Upper lobe of left lung (tissue), 6 donors: ENCODE measurements around the gene FYN. TPM values are rescaled to one million over a fixed set of nuclear protein-coding genes. Genes with fewer than 3 reads are reported as not detected.

Experiments used
- ATAC-seq, 2 donors: fragments of 200-7000 bp; cut with Tn5 transposase; one replicate each; pipeline ENCODE4 v1.9.1; 2022; ENCODE audit warnings: mild to moderate bottlenecking in 2 of 2, moderate library complexity in 2 of 2; ENCODE audit not compliant: low FRiP score in 2 of 2
- DNase-seq, 2 donors: peaks; one replicate each; pipeline ENCODE4 v3.0.0-alpha.2; 2019 to 2020
- H3K27ac ChIP-seq, 4 donors: fragments of 200-600 bp; sonication (generic); one replicate each; pipeline ENCODE4 v1.5.1; 2016 to 2019
- H3K27me3 ChIP-seq, 4 donors: fragments of 200-600 bp; sonication (generic); one replicate each; pipeline ENCODE4 v1.5.1; 2017 to 2019
- H3K36me3 ChIP-seq, 4 donors: fragments of 200-600 bp; sonication (generic); one replicate each; pipeline ENCODE4 v1.5.1; 2016 to 2019
- H3K4me1 ChIP-seq, 4 donors: fragments of 200-600 bp; sonication (generic); one replicate each; pipeline ENCODE4 v1.5.1; 2018 to 2019
- H3K4me3 ChIP-seq, 4 donors: fragments of 200-600 bp; sonication (generic); one replicate each; pipeline ENCODE4 v1.5.1; 2017 to 2019; ENCODE audit warnings: mild to moderate bottlenecking in 2 of 4, moderate library complexity in 1 of 4
- H3K9me3 ChIP-seq, 4 donors: fragments of 200-600 bp; sonication (generic); one replicate each; pipeline ENCODE4 v1.5.1; 2018 to 2019
- CTCF ChIP-seq, 6 experiments: fragments of 450-650 bp in 4 of 6; fragments of 200-600 bp in 2 of 6; sonication (generic) in 2 of 6; IDR thresholded peaks; one replicate each; pipeline ENCODE4 v1.5.1; 2016 to 2019; ENCODE audit warnings: antibody characterized with exemption in 6 of 6
- EP300 ChIP-seq, 4 donors: sonication (generic); formaldehyde crosslinking; IDR thresholded peaks; one replicate each; pipeline ENCODE4 v1.5.1; 2017; ENCODE audit warnings: antibody characterized with exemption in 4 of 4, control low read depth in 2 of 4
- POLR2A ChIP-seq, 4 donors: fragments of 450-650 bp; IDR thresholded peaks; one replicate each; pipeline ENCODE4 v1.5.1; 2016 to 2017; ENCODE audit warnings: antibody characterized with exemption in 4 of 4, mild to moderate bottlenecking in 2 of 4
- POLR2AphosphoS5 ChIP-seq, 2 donors: sonication (generic); formaldehyde crosslinking; IDR thresholded peaks; one replicate each; pipeline ENCODE4 v1.5.1; 2017; ENCODE audit warnings: antibody characterized with exemption in 2 of 2
- WGBS, 2 donors: methylation state at CpG; one replicate each; pipeline ENCODE4 v1.1.5; 2017 to 2018; 5-methylcytosine and 5-hydroxymethylcytosine counted together
- total RNA-seq, 6 donors: library from RNA; depleted of rRNA in 4 of 6; stranded (reverse); fragments of >200 nt in 4 of 6; gene quantifications; one replicate each; pipeline versions ENCODE4 v1.1.0 to v1.2.1, GENCODE V29; 2016 to 2021
- donor health status: DM: no; HTN: no; CAD: no; lungs with moderate emphysema.
- donor health status: DM: no; HTN: yes; CAD: no; lungs with severe emphysema.

Gene FYN
- total RNA-seq, 6 donors from 2014 or later = 69.1 to 181 (median 113) TPM

GRCh38 chr6:111707773-111708172, 165.5 kb downstream of the FYN start:
- TF ChIP-seq EP300 (IDR thresholded peaks at IDR 0.05) (no peak), CTCF (IDR thresholded peaks at IDR 0.05) (no peak), POLR2A (IDR thresholded peaks at IDR 0.05) (no peak), POLR2AphosphoS5 (IDR thresholded peaks at IDR 0.05) (no peak)
- H3K4me1 ChIP-seq = peaks cover 7 to 28% (median 24%) of the 10 kb centered on the region in 4 donors
- no peak overlapping the region for H3K4me3 ChIP-seq
- H3K9me3 ChIP-seq = no peaks in the 10 kb centered on the region
- no peak for DNase-seq
- no peak for ATAC-seq
- peaks cover under 1 to 42% (median 6%) of the 10 kb centered on the region in 4 donors for H3K36me3 ChIP-seq
- 71 to 72% methylated on average over 4 of the region's 4 CpGs for WGBS, 2 donors
- H3K27me3 ChIP-seq = no peaks in the 10 kb centered on the region
- no peak overlapping the region for H3K27ac ChIP-seq

- Histone ChIP-seq H3K4me1 (peaks cover 7 to 19% (median 17%) of the 10 kb centered on the region in 4 donors), H3K27ac (peak overlapping the region in 1 of 4 donors; percentile 9), H3K36me3 (peaks cover 3 to 47% (median 8%) of the 10 kb centered on the region in 4 donors), H3K9me3 (no peaks in the 10 kb centered on the region), H3K4me3 (no peak overlapping the region), H3K27me3 (no peaks in the 10 kb centered on the region)
- TF ChIP-seq EP300 (IDR thresholded peaks at IDR 0.05) (no peak), CTCF (IDR thresholded peaks at IDR 0.05) (no peak), POLR2A (IDR thresholded peaks at IDR 0.05) (no peak), POLR2AphosphoS5 (IDR thresholded peaks at IDR 0.05) (no peak)
- ATAC-seq = no peak
- WGBS, 2 donors = 95 to 96% methylated on average over 2 of the region's 2 CpGs
- DNase-seq = no peak
Observed at GRCh38 chr6:111706841-111707391, 166.3 kb downstream of the FYN start.

GRCh38 chr6:111703723-111704122, 169.5 kb downstream of the FYN start:
- peaks cover 3 to 66% (median 13%) of the 10 kb centered on the region in 4 donors for H3K36me3 ChIP-seq
- no peak for TF ChIP-seq POLR2AphosphoS5 (IDR thresholded peaks at IDR 0.05)
- TF ChIP-seq POLR2A (IDR thresholded peaks at IDR 0.05) = no peak
- TF ChIP-seq CTCF (IDR thresholded peaks at IDR 0.05) = no peak
- TF ChIP-seq EP300 (IDR thresholded peaks at IDR 0.05) = no peak
- WGBS, 2 donors = 91 to 93% methylated on average over 7 of the region's 7 CpGs

DNA sequence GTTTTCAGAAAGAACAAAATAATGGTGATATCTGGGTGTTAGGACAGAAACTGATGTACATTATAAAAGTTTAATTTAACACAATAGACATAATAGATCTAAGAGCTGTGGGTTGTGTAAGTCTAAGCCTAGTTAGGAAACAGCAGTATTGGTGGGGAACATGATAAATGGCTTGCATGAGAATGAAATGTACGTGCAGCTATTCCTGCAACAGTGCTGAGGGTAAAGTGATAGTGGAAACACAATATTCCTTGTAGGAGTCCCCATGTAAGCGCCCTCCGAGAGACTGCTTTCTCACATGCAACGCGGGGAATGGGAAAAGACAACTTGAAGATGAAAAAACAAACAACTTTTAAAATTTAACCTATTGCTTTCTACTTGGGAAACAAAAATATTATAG, 171.0 kb downstream of the FYN start:
- ATAC-seq (no peak), DNase-seq (no peak)
- no peaks in the 10 kb centered on the region for H3K4me1 ChIP-seq
- WGBS, 2 donors = 87 to 89% methylated on average over 5 of the region's 5 CpGs
- no peaks in the 10 kb centered on the region for H3K9me3 ChIP-seq
- H3K36me3 ChIP-seq = peaks cover 3 to 75% (median 15%) of the 10 kb centered on the region in 4 donors
- H3K27me3 ChIP-seq = no peaks in the 10 kb centered on the region
- H3K4me3 ChIP-seq = no peak overlapping the region
- TF ChIP-seq POLR2AphosphoS5 (IDR thresholded peaks at IDR 0.05) = no peak
- no peak for TF ChIP-seq CTCF (IDR thresholded peaks at IDR 0.05)
- TF ChIP-seq EP300 (IDR thresholded peaks at IDR 0.05) = no peak
- TF ChIP-seq POLR2A (IDR thresholded peaks at IDR 0.05) = no peak
- no peak overlapping the region for H3K27ac ChIP-seq

More at GRCh38 chr6:111703723-111704122, 169.5 kb downstream of the FYN start:
- H3K9me3 ChIP-seq = no peaks in the 10 kb centered on the region
- H3K4me1 ChIP-seq = no peaks in the 10 kb centered on the region
- H3K4me3 ChIP-seq = no peak overlapping the region
- DNase-seq = no peak
- no peak for ATAC-seq
- no peaks in the 10 kb centered on the region for H3K27me3 ChIP-seq
- H3K27ac ChIP-seq = no peak overlapping the region

DNA sequence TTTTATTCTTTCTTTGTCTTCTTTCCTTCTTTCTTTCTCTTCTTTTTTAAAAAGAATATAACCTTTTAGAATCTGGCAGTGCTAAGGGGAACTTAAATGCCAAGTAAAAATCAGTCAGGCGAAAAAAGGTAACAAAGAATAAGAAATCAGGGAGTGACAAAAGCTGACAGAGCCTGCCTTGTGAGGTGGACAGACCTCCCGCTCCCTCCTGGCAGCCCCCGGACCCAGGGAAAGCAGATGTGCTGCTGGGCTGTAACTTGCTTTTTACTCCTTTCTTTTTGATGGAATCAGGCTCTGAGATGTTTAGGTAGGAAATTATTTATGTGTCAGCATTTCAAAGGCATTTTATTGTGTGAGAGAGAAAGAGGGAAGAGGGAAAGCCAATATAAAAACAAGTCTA, 172.1 kb downstream of the FYN start:
- no peak for TF ChIP-seq EP300 (IDR thresholded peaks at IDR 0.05)
- no peak for TF ChIP-seq CTCF (IDR thresholded peaks at IDR 0.05)
- no peak for TF ChIP-seq POLR2AphosphoS5 (IDR thresholded peaks at IDR 0.05)
- no peak for TF ChIP-seq POLR2A (IDR thresholded peaks at IDR 0.05)
- peaks cover 3 to 76% (median 15%) of the 10 kb centered on the region in 4 donors for H3K36me3 ChIP-seq
- no peak for ATAC-seq
- H3K27me3 ChIP-seq = no peaks in the 10 kb centered on the region
- DNase-seq = no peak
- 92 to 94% methylated on average over 3 of the region's 3 CpGs for WGBS, 2 donors
- H3K4me1 ChIP-seq = no peaks in the 10 kb centered on the region
- H3K4me3 ChIP-seq = no peak overlapping the region
- H3K27ac ChIP-seq = no peak overlapping the region
- H3K9me3 ChIP-seq = no peaks in the 10 kb centered on the region
